Neural cell (in vitro differentiated cells): ENCODE measurements around the gene METTL15.

Experiments used
- CTCF ChIP-seq: fragments of 450-650 bp; IDR thresholded peaks from 2 replicates; pipeline ENCODE4 v1.5.1; 2014; ENCODE audit warnings: antibody characterized with exemption, mild to moderate bottlenecking, moderate library complexity; ENCODE audit not compliant: poor library complexity, severe bottlenecking
- EP300 ChIP-seq: fragments of 450-650 bp; conservative IDR thresholded peaks from 2 replicates; pipeline ENCODE4 v1.6.1; 2014; ENCODE audit warnings: antibody characterized with exemption, mild to moderate bottlenecking, moderate library complexity; ENCODE audit not compliant: poor library complexity, severe bottlenecking
- RAD21 ChIP-seq: fragments of 450-650 bp; conservative IDR thresholded peaks from 2 replicates; pipeline ENCODE4 v1.6.1; 2014; ENCODE audit warnings: antibody characterized with exemption, mild to moderate bottlenecking, moderate library complexity
- TAF1 ChIP-seq: IDR thresholded peaks from 2 replicates; pipeline ENCODE4 v1.6.1; 2012; ENCODE audit warnings: low read depth
- TF ChIP-seq, protein P1 (sequence below): IDR thresholded peaks from 2 replicates; pipeline ENCODE4 v1.6.1; 2012; ENCODE audit warnings: borderline replicate concordance

- TF ChIP-seq CTCF (no peak), TAF1 (no peak), EP300 (no peak), RAD21 (no peak)
- TF ChIP-seq, protein P1, sequence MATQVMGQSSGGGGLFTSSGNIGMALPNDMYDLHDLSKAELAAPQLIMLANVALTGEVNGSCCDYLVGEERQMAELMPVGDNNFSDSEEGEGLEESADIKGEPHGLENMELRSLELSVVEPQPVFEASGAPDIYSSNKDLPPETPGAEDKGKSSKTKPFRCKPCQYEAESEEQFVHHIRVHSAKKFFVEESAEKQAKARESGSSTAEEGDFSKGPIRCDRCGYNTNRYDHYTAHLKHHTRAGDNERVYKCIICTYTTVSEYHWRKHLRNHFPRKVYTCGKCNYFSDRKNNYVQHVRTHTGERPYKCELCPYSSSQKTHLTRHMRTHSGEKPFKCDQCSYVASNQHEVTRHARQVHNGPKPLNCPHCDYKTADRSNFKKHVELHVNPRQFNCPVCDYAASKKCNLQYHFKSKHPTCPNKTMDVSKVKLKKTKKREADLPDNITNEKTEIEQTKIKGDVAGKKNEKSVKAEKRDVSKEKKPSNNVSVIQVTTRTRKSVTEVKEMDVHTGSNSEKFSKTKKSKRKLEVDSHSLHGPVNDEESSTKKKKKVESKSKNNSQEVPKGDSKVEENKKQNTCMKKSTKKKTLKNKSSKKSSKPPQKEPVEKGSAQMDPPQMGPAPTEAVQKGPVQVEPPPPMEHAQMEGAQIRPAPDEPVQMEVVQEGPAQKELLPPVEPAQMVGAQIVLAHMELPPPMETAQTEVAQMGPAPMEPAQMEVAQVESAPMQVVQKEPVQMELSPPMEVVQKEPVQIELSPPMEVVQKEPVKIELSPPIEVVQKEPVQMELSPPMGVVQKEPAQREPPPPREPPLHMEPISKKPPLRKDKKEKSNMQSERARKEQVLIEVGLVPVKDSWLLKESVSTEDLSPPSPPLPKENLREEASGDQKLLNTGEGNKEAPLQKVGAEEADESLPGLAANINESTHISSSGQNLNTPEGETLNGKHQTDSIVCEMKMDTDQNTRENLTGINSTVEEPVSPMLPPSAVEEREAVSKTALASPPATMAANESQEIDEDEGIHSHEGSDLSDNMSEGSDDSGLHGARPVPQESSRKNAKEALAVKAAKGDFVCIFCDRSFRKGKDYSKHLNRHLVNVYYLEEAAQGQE: no peak
These were observed 61.6 kb downstream of the METTL15 start for GRCh38 chr11:28169816-28170215.
